Measurements from ENCODE around the gene ARMCX1.
"Not testable (repeated sequence)": the region's sequence is repeated elsewhere in the genome, so short reads cannot be mapped to it uniquely, and the experiment has no call there.

Gene ARMCX1

GRCh38 chrX:101550362-101550750 is at the start of gene ARMCX1:
Gene ARMCX1, plus strand, starts transcription at chrX:101550547. Its CDS starts 2,384 bp downstream, at chrX:101552931.
- DNase-seq = peak; percentile 10

GRCh38 chrX:101502929-101503328 is 47.4 kb upstream of the ARMCX1 start:
- DNase-seq = not testable (repeated sequence)

- no peak for DNase-seq
Measured at GRCh38 chrX:101507372-101507771, 43.0 kb upstream of the ARMCX1 start.

GRCh38 chrX:101507986-101508385 is 42.4 kb upstream of the ARMCX1 start:
- no peak for DNase-seq

GRCh38 chrX:101530944-101531343 is 19.4 kb upstream of the ARMCX1 start:
- DNase-seq = no peak

- DNase-seq = no peak
Measured at GRCh38 chrX:101539116-101539515, 11.2 kb upstream of the ARMCX1 start.

- DNase-seq = peak; percentile 10
Measured at GRCh38 chrX:101550751-101551379, 518 bp downstream of the ARMCX1 start.

- no peak for DNase-seq
Measured at GRCh38 chrX:101551380-101551767, 1.0 kb downstream of the ARMCX1 start.

GRCh38 chrX:101552714-101553113 is 2.4 kb downstream of the ARMCX1 start:
- no peak for DNase-seq

- DNase-seq = no peak
Measured at GRCh38 chrX:101564651-101565050, 14.3 kb downstream of the ARMCX1 start.

GRCh38 chrX:101595739-101596419 is 45.5 kb downstream of the ARMCX1 start:
- no peak for DNase-seq

GRCh38 chrX:101599592-101599991 is 49.2 kb downstream of the ARMCX1 start:
- DNase-seq = not testable (repeated sequence)

GRCh38 chrX:101602077-101602476 is 51.7 kb downstream of the ARMCX1 start:
- no peak for DNase-seq

All from T1000 (cell line).